ENCODE results near the gene DUSP22.

Gene DUSP22

GRCh38 chr6:298233-299103 is 6.2 kb downstream of the DUSP22 start:
- DNase-seq, result no peak

- no peak for DNase-seq
These were observed 7.1 kb downstream of the DUSP22 start for GRCh38 chr6:299104-299980.

GRCh38 chr6:300026-300425 is 7.7 kb downstream of the DUSP22 start:
- no peak for DNase-seq

GRCh38 chr6:300494-301198 is 8.4 kb downstream of the DUSP22 start:
- DNase-seq, result no peak

- no peak for DNase-seq
These were observed 9.2 kb downstream of the DUSP22 start for GRCh38 chr6:301526-301925.

- DNase-seq, result no peak
These were observed 9.8 kb downstream of the DUSP22 start for GRCh38 chr6:301929-302705.

- DNase-seq, result no peak
These were observed 10.5 kb downstream of the DUSP22 start for GRCh38 chr6:302760-303159.

- DNase-seq, result no peak
These were observed 11.0 kb downstream of the DUSP22 start for GRCh38 chr6:303263-303662.

- DNase-seq, result no peak
These were observed 11.8 kb downstream of the DUSP22 start for GRCh38 chr6:303948-304558.

- no peak for DNase-seq
These were observed 12.6 kb downstream of the DUSP22 start for GRCh38 chr6:304833-305370.

- DNase-seq, result no peak
These were observed 13.3 kb downstream of the DUSP22 start for GRCh38 chr6:305371-306206.

GRCh38 chr6:306641-307061 is 14.4 kb downstream of the DUSP22 start:
- DNase-seq, result no peak

- no peak for DNase-seq
These were observed 15.0 kb downstream of the DUSP22 start for GRCh38 chr6:307065-307814.

- no peak for DNase-seq
These were observed 15.6 kb downstream of the DUSP22 start for GRCh38 chr6:307874-308273.

GRCh38 chr6:308307-308706 is 16.0 kb downstream of the DUSP22 start:
- DNase-seq, result no peak

- no peak for DNase-seq
These were observed 16.5 kb downstream of the DUSP22 start for GRCh38 chr6:308768-309167.

GRCh38 chr6:309947-310346 is 17.7 kb downstream of the DUSP22 start:
- DNase-seq, result no peak

- DNase-seq, result no peak
These were observed 18.4 kb downstream of the DUSP22 start for GRCh38 chr6:310671-311070.

- DNase-seq, result no peak
These were observed 19.5 kb downstream of the DUSP22 start for GRCh38 chr6:311679-312220.

- no peak for DNase-seq
These were observed 20.8 kb downstream of the DUSP22 start for GRCh38 chr6:313087-313486.
